Kidney epithelial cell (primary cell): Measurements from ENCODE around the gene GRM4. TPM values are rescaled to one million over a fixed set of nuclear protein-coding genes. Genes with fewer than 3 reads are reported as not detected.

Source experiments
- DNase-seq: peaks from one replicate; pipeline ENCODE4 v3.0.0-alpha.2; 2010; ENCODE audit warnings: low read depth
- H3K27me3 ChIP-seq: 2 replicates; pipeline ENCODE4 v1.6.0; 2011; ENCODE audit warnings: low read length; ENCODE audit not compliant: control insufficient read depth, insufficient read depth
- H3K36me3 ChIP-seq: 2 replicates; pipeline ENCODE4 v1.5.1; 2011; ENCODE audit warnings: low read length; ENCODE audit not compliant: control insufficient read depth, insufficient read depth
- H3K4me3 ChIP-seq: 2 replicates; pipeline ENCODE4 v1.5.1; 2011; ENCODE audit warnings: low read depth, mild to moderate bottlenecking, control low read depth, low read length
- total RNA-seq: library from RNA; depleted of rRNA; stranded (reverse); fragments of >200 nt; gene quantifications from 2 replicates; pipeline ENCODE4 v1.2.3, GENCODE V29; 2015
- TF ChIP-seq, protein P1 (sequence below): IDR thresholded peaks from 2 replicates; pipeline ENCODE4 v1.5.1; 2011; ENCODE audit warnings: mild to moderate bottlenecking, moderate library complexity, low read length, control low read depth, inconsistent platforms; ENCODE audit not compliant: insufficient read depth, poor library complexity, severe bottlenecking

Gene GRM4
- total RNA-seq, 1 donor from 2014 or later = not detected

GRCh38 chr6:34000281-34000680 lies 145.6 kb downstream of the GRM4 start:
- Histone ChIP-seq H3K36me3 (no peaks in the 10 kb centered on the region), H3K4me3 (no peak overlapping the region), H3K27me3 (peaks cover 4% of the 10 kb centered on the region)
- no peak for DNase-seq
- TF ChIP-seq, protein P1, sequence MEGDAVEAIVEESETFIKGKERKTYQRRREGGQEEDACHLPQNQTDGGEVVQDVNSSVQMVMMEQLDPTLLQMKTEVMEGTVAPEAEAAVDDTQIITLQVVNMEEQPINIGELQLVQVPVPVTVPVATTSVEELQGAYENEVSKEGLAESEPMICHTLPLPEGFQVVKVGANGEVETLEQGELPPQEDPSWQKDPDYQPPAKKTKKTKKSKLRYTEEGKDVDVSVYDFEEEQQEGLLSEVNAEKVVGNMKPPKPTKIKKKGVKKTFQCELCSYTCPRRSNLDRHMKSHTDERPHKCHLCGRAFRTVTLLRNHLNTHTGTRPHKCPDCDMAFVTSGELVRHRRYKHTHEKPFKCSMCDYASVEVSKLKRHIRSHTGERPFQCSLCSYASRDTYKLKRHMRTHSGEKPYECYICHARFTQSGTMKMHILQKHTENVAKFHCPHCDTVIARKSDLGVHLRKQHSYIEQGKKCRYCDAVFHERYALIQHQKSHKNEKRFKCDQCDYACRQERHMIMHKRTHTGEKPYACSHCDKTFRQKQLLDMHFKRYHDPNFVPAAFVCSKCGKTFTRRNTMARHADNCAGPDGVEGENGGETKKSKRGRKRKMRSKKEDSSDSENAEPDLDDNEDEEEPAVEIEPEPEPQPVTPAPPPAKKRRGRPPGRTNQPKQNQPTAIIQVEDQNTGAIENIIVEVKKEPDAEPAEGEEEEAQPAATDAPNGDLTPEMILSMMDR = no peak

DNA sequence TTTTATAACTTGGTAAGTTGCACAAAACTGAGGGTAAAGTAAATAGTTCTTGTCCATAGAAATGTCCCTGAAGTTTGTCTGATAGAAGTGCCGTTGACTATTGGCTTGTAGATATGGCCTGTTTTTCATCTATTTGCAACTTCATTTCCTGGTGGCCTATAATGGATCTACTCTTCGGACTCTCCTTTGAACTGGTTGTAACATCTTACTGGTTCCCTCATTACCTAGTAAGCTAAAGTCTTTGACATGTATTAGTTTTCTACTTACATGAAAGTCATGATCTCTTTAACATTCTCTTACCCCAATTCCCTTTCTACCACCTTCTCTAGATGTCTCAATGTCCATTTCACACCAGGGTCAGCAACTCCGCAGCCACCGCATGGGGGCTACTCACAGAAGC lies 146.3 kb downstream of the GRM4 start:
- peaks cover 5% of the 10 kb centered on the region for H3K27me3 ChIP-seq
- DNase-seq = no peak
- TF ChIP-seq, protein P1 = no peak
- no peak overlapping the region for H3K4me3 ChIP-seq
- no peaks in the 10 kb centered on the region for H3K36me3 ChIP-seq

DNA sequence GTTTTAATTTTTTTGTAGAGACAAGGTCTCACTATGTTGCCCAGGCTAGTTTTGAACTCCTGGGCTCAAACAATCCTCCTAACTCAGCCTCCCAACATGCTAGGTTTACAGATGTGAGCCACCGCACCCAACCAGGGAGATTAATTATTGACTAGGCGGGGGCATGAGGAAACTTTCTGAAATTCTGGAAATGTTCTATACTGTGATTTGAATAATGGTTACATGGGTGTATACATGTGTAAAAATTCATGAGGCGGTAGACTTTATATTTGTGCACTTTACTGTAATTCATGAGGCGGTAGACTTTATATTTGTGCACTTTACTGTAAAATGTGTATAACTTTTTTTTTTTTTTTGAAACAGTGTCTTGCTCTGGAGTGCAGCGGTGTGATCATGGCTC lies 147.2 kb downstream of the GRM4 start:
- H3K36me3 ChIP-seq = no peaks in the 10 kb centered on the region
- no peak for DNase-seq
- TF ChIP-seq, protein P1 = no peak
- no peak overlapping the region for H3K4me3 ChIP-seq
- peaks cover 5% of the 10 kb centered on the region for H3K27me3 ChIP-seq

- no peak for DNase-seq
- peaks cover 5% of the 10 kb centered on the region for H3K27me3 ChIP-seq
- TF ChIP-seq, protein P1 = no peak
- H3K4me3 ChIP-seq = no peak overlapping the region
- H3K36me3 ChIP-seq = no peaks in the 10 kb centered on the region
These were observed 148.6 kb downstream of the GRM4 start for GRCh38 chr6:33997265-33997664.

- Histone ChIP-seq H3K27me3 (peaks cover 5% of the 10 kb centered on the region), H3K36me3 (no peaks in the 10 kb centered on the region), H3K4me3 (no peak overlapping the region)
- TF ChIP-seq, protein P1 = no peak
- no peak for DNase-seq
These were observed 149.8 kb downstream of the GRM4 start for GRCh38 chr6:33996120-33996475.

GRCh38 chr6:33995309-33996119 lies 150.4 kb downstream of the GRM4 start:
- Histone ChIP-seq H3K4me3 (no peak overlapping the region), H3K36me3 (no peaks in the 10 kb centered on the region), H3K27me3 (peaks cover 5% of the 10 kb centered on the region)
- DNase-seq = no peak
- TF ChIP-seq, protein P1 = no peak
